Activated T-helper 2 cell treated with anti-CD3 and anti-CD28 coated beads, Interferon-gamma antibody, Interleukin-2, Interleukin-4, amounts not matched to agents 10 μg/mL and 5 μg/mL and 100 μg/mL, durations not matched to agents 14 hours and 24 hours and 36 hours (primary cell): ENCODE results near the gene RBM26. TPM values are rescaled to one million over a fixed set of nuclear protein-coding genes. Genes with fewer than 3 reads are reported as not detected.
"Not testable (repeated sequence)": the region's sequence is repeated elsewhere in the genome, so short reads cannot be mapped to it uniquely, and the experiment has no call there.

Experiments
- DNase-seq: peaks from one replicate; pipeline ENCODE4 v3.0.0; 2021; ENCODE audit warnings: low spot score
- H3K27ac Mint-ChIP-seq: one replicate; pipeline ENCODE4 v1.8.0; 2021; ENCODE audit warnings: mixed read lengths
- H3K27me3 Mint-ChIP-seq: one replicate; pipeline ENCODE4 v1.8.0; 2021; ENCODE audit warnings: low read depth, mixed read lengths
- H3K36me3 Mint-ChIP-seq: one replicate; pipeline ENCODE4 v1.8.0; 2021; ENCODE audit warnings: low read depth, mixed read lengths
- H3K4me1 Mint-ChIP-seq: one replicate; pipeline ENCODE4 v1.8.0; 2021; ENCODE audit warnings: low read depth, mixed read lengths
- H3K4me3 Mint-ChIP-seq: one replicate; pipeline ENCODE4 v1.8.0; 2021; ENCODE audit warnings: low read depth, mild to moderate bottlenecking, moderate library complexity, mixed read lengths
- H3K9me3 Mint-ChIP-seq: one replicate; pipeline ENCODE4 v1.8.0; 2021; ENCODE audit warnings: mixed read lengths
- intact Hi-C: fragments of 100-400 bp; cut with micrococcal nuclease; formaldehyde crosslinking; loops from one replicate; pipeline ENCODE4 v1.15.1; 2023
- total RNA-seq: library from RNA; stranded (reverse); gene quantifications from 2 replicates; pipeline ENCODE4 v1.2.3, GENCODE V29; 2022

Gene RBM26
- total RNA-seq, 1 donor from 2014 or later, result 93.7 TPM

GRCh38 chr13:79374578-79374977 lies 31.5 kb downstream of the RBM26 start:
- no peak for DNase-seq
- Mint-ChIP-seq H3K27me3 (no peaks in the 10 kb centered on the region), H3K36me3 (peaks cover 62% of the 10 kb centered on the region), H3K27ac (no peak overlapping the region), H3K4me1 (peaks cover 11% of the 10 kb centered on the region), H3K9me3 (no peaks in the 10 kb centered on the region), H3K4me3 (no peak overlapping the region)
- intact Hi-C loops, result no loop called here

- intact Hi-C loops, result no loop called here
- Mint-ChIP-seq H3K4me3 (no peak overlapping the region), H3K27me3 (no peaks in the 10 kb centered on the region), H3K9me3 (no peaks in the 10 kb centered on the region), H3K36me3 (peaks cover 59% of the 10 kb centered on the region), H3K27ac (no peak overlapping the region), H3K4me1 (peaks cover 7% of the 10 kb centered on the region)
- no peak for DNase-seq
Observed at GRCh38 chr13:79373916-79374315, 32.1 kb downstream of the RBM26 start.

- intact Hi-C loops, result no loop called here
- Mint-ChIP-seq H3K36me3 (peaks cover 69% of the 10 kb centered on the region), H3K4me1 (peaks cover 2% of the 10 kb centered on the region), H3K27ac (peak overlapping the region; percentile 28), H3K9me3 (no peaks in the 10 kb centered on the region), H3K27me3 (no peaks in the 10 kb centered on the region), H3K4me3 (no peak overlapping the region)
- DNase-seq, result no peak
Observed at GRCh38 chr13:79369226-79369625, 36.8 kb downstream of the RBM26 start.

- Mint-ChIP-seq H3K27me3 (no peaks in the 10 kb centered on the region), H3K4me1 (peaks cover 17% of the 10 kb centered on the region), H3K4me3 (no peak overlapping the region), H3K27ac (no peak overlapping the region), H3K9me3 (no peaks in the 10 kb centered on the region), H3K36me3 (peaks cover 85% of the 10 kb centered on the region)
- intact Hi-C loops, result no loop called here
- no peak for DNase-seq
Observed at GRCh38 chr13:79365981-79366380, 40.1 kb downstream of the RBM26 start.

GRCh38 chr13:79361299-79361698 lies 44.8 kb downstream of the RBM26 start:
- no peak for DNase-seq
- intact Hi-C loops, result no loop called here
- H3K27ac Mint-ChIP-seq, result peak overlapping the region; percentile 38
- no peak overlapping the region for H3K4me3 Mint-ChIP-seq
- peaks cover 79% of the 10 kb centered on the region for H3K36me3 Mint-ChIP-seq
- H3K9me3 Mint-ChIP-seq, result no peaks in the 10 kb centered on the region
- H3K4me1 Mint-ChIP-seq, result peaks cover 20% of the 10 kb centered on the region
- no peaks in the 10 kb centered on the region for H3K27me3 Mint-ChIP-seq

- Mint-ChIP-seq H3K36me3 (peaks cover 81% of the 10 kb centered on the region), H3K27ac (no peak overlapping the region), H3K4me1 (peaks cover 20% of the 10 kb centered on the region), H3K4me3 (no peak overlapping the region), H3K27me3 (no peaks in the 10 kb centered on the region), H3K9me3 (no peaks in the 10 kb centered on the region)
- no peak for DNase-seq
- intact Hi-C loops, result no loop called here
Observed at GRCh38 chr13:79360095-79360494, 46.0 kb downstream of the RBM26 start.

GRCh38 chr13:79359064-79359463 lies 47.0 kb downstream of the RBM26 start:
- peaks cover 22% of the 10 kb centered on the region for H3K4me1 Mint-ChIP-seq
- H3K27me3 Mint-ChIP-seq, result no peaks in the 10 kb centered on the region
- no peak for DNase-seq
- H3K4me3 Mint-ChIP-seq, result no peak overlapping the region
- intact Hi-C loops, result no loop called here
- H3K9me3 Mint-ChIP-seq, result no peaks in the 10 kb centered on the region
- peak overlapping the region; percentile 62 for H3K27ac Mint-ChIP-seq
- peaks cover 80% of the 10 kb centered on the region for H3K36me3 Mint-ChIP-seq

GRCh38 chr13:79354285-79354684 lies 51.8 kb downstream of the RBM26 start:
- no peak for DNase-seq
- peaks cover 17% of the 10 kb centered on the region for H3K4me1 Mint-ChIP-seq
- H3K27ac Mint-ChIP-seq, result no peak overlapping the region
- H3K27me3 Mint-ChIP-seq, result no peaks in the 10 kb centered on the region
- H3K9me3 Mint-ChIP-seq, result no peaks in the 10 kb centered on the region
- peaks cover 78% of the 10 kb centered on the region for H3K36me3 Mint-ChIP-seq
- intact Hi-C loops, result loop anchor here (5.0 kb wide), 1 partner anchor 37 kb away; no protein-coding TSS in a partner anchor
- H3K4me3 Mint-ChIP-seq, result no peak overlapping the region

GRCh38 chr13:79353693-79354092 lies 52.4 kb downstream of the RBM26 start:
- H3K36me3 Mint-ChIP-seq, result peaks cover 77% of the 10 kb centered on the region
- H3K27ac Mint-ChIP-seq, result no peak overlapping the region
- peaks cover 17% of the 10 kb centered on the region for H3K4me1 Mint-ChIP-seq
- intact Hi-C loops, result loop anchor here (5.0 kb wide), 1 partner anchor 36 kb away; no protein-coding TSS in a partner anchor
- no peak for DNase-seq
- no peaks in the 10 kb centered on the region for H3K9me3 Mint-ChIP-seq
- no peak overlapping the region for H3K4me3 Mint-ChIP-seq
- no peaks in the 10 kb centered on the region for H3K27me3 Mint-ChIP-seq

GRCh38 chr13:79352107-79352506 lies 53.9 kb downstream of the RBM26 start:
- H3K9me3 Mint-ChIP-seq, result no peaks in the 10 kb centered on the region
- H3K27ac Mint-ChIP-seq, result no peak overlapping the region
- DNase-seq, result no peak
- peaks cover 31% of the 10 kb centered on the region for H3K4me1 Mint-ChIP-seq
- H3K4me3 Mint-ChIP-seq, result no peak overlapping the region
- H3K36me3 Mint-ChIP-seq, result peaks cover 82% of the 10 kb centered on the region
- H3K27me3 Mint-ChIP-seq, result no peaks in the 10 kb centered on the region
- intact Hi-C loops, result loop anchor here (5.0 kb wide), 1 partner anchor 35 kb away; no protein-coding TSS in a partner anchor

GRCh38 chr13:79349608-79350007 lies 56.4 kb downstream of the RBM26 start:
- not testable (repeated sequence) for H3K9me3 Mint-ChIP-seq, DNase-seq, H3K27me3 Mint-ChIP-seq, H3K27ac Mint-ChIP-seq, H3K4me3 Mint-ChIP-seq
- Mint-ChIP-seq H3K4me1 (peaks cover 46% of the 10 kb centered on the region), H3K36me3 (peaks cover 77% of the 10 kb centered on the region)
- intact Hi-C loops, result loop anchor here (5.0 kb wide), 2 partner anchors 32 to 38 kb away; no protein-coding TSS in a partner anchor

- no peak overlapping the region for H3K27ac Mint-ChIP-seq
- no peak overlapping the region for H3K4me3 Mint-ChIP-seq
- no peaks in the 10 kb centered on the region for H3K9me3 Mint-ChIP-seq
- H3K36me3 Mint-ChIP-seq, result peaks cover 77% of the 10 kb centered on the region
- no peaks in the 10 kb centered on the region for H3K27me3 Mint-ChIP-seq
- DNase-seq, result no peak
- intact Hi-C loops, result loop anchor here (5.0 kb wide), 1 partner anchor 38 kb away; no protein-coding TSS in a partner anchor
- H3K4me1 Mint-ChIP-seq, result peaks cover 47% of the 10 kb centered on the region
Observed at GRCh38 chr13:79349011-79349410, 57.0 kb downstream of the RBM26 start.

- no peaks in the 10 kb centered on the region for H3K9me3 Mint-ChIP-seq
- H3K4me1 Mint-ChIP-seq, result peaks cover 42% of the 10 kb centered on the region
- peaks cover 76% of the 10 kb centered on the region for H3K36me3 Mint-ChIP-seq
- no peaks in the 10 kb centered on the region for H3K27me3 Mint-ChIP-seq
- no peak for DNase-seq
- intact Hi-C loops, result loop anchor here (2.0 to 5.0 kb wide), 2 partner anchors 16 to 41 kb away; no protein-coding TSS in a partner anchor
- H3K27ac Mint-ChIP-seq, result peak overlapping the region; percentile 51
- peak overlapping the region; percentile 20 for H3K4me3 Mint-ChIP-seq
Observed at GRCh38 chr13:79346300-79346914, 59.6 kb downstream of the RBM26 start.
